GM21619 (cell line): Measurements from ENCODE around the gene CIAPIN1.
A peak's percentile ranks its signal among the peaks of the same experiment; 100 is the strongest.

ENCODE experiments used
- ATAC-seq: cut with Tn5 transposase; IDR thresholded peaks from one replicate; pipeline ENCODE4 v1.9.1; 2021; ENCODE audit not compliant: unreplicated experiment

The CIAPIN1 gene

DNA sequence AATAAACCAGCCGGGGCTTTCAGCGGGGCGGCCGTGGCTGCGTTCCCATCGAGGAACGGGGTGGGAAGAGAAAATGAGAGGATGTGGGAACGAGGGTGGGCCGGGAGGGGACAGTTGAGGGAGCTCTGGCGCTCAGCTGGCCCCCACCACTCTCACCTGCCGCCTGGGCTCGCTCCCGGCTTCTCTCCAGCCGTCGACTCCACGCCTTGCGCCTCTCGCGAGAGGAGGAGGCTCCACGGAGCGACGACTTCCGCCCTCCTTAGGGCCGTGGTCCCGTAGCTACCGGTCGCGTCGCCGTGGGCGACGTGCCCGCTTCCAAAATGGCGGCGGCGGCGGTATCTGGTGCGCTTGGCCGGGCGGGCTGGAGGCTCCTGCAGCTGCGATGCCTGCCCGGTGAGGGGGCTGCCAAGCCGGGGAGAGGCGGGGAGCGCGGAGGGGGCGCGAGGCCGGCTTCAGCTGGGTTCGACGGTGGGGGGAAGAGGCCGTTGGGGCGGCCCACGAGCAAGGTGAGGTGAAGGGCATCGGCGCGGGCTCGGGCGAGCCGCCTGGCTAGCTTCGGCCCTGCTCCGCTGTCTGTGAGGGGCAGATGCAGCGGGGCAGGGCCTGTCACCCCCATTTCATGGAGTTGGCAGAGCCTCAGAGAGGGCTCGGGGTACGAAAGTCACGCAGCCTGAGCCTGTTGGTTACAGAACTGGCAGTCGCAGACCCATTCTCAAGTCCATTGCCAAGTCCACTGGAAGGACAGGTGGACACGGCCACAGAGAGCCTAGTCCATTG lies at the start of gene CIAPIN1, which contains the start of gene COQ9:
Gene CIAPIN1, minus strand, starts transcription at position 200 of the 777 bp plus-strand sequence. CDS start 6,457 bp downstream, outside the sequence.
Gene COQ9, plus strand, starts transcription at position 294 of the 777 bp plus-strand sequence. Its CDS starts 27 bp downstream, at position 321.
- peak; percentile 96 for ATAC-seq

DNA sequence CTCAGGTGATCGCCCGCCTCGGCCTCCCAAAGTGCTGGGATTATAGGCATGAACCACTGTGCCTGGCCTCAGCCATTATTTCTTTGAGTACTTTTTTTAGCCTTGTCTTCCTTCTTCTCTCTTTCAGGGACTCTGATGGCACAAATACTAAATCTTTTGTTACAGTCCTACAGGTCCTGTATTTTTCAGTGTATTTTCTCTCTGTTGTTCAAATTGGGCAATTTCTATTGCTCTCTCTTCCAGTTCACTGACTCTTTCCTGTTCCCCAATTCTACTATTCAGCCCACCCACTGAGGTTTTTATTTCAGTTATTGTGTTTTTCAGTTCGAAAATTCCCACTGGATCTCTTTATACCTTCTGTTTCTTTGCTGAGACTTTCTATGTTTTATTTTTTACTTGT lies 46.6 kb upstream of the CIAPIN1 start:
- ATAC-seq = no peak

DNA sequence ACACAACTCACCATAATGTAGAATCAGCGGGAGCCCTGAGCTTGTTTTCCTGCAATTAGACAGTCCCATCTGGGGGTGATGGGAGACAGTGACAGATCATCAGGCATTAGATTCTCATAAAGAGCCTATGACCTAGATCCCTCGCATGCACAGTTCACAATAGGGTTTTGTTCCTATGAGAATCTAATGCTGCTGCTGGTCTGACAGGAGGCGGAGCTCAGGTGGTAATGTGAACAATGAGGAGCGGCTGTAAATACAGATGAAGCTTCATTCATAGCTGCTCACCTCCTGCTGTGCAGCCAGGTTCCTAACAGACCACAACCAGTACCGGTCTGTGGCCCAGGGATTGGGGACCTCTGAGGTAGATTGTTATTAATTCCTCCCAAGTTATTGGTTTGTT lies 42.0 kb upstream of the CIAPIN1 start:
- no peak for ATAC-seq

DNA sequence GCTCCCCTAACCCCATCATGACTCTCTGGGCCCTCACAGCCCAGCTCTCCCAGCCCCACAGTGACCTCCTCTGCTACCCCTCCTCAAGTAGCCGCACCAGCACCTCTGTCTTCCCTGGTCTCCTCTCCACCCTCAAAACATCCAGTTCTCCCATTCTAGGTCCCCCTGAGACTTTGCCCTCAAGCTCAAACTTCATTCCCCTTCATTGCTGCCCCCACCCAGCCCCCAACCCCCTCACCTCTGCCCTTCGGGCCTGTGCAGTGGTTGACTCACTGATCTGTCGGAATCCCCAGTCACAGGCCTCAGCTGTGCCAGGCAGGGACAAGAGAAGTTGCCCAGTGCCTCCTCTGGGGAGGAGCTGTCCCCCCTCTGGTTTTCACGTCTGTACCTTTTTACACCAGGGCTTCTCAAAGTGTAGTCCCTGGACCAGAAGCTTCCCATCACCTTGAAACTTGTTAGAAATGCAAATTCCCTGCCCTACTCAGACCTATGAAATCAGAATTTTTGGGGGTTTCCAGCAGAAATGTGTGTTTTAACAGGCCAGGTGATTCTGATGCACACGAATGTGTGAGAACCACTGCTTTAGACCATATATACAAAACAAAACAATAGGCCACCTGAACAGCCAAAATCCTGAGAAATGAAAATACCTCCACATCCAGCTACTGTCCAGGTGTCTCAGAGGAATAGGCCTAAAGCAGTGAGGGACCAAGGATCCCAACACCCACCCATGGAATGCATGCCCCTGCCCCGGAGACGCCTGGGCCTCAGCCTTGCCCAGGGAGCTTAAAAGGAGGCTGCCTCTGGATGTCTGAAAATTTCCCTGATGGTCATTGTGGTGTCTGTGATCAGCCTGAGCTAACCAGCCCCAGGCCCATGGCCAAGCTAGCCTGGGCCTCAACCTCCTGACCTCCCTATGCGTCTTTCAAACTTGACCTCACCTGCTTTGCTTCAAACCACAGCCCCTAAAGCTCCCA lies 40.0 kb upstream of the CIAPIN1 start:
- ATAC-seq = no peak

DNA sequence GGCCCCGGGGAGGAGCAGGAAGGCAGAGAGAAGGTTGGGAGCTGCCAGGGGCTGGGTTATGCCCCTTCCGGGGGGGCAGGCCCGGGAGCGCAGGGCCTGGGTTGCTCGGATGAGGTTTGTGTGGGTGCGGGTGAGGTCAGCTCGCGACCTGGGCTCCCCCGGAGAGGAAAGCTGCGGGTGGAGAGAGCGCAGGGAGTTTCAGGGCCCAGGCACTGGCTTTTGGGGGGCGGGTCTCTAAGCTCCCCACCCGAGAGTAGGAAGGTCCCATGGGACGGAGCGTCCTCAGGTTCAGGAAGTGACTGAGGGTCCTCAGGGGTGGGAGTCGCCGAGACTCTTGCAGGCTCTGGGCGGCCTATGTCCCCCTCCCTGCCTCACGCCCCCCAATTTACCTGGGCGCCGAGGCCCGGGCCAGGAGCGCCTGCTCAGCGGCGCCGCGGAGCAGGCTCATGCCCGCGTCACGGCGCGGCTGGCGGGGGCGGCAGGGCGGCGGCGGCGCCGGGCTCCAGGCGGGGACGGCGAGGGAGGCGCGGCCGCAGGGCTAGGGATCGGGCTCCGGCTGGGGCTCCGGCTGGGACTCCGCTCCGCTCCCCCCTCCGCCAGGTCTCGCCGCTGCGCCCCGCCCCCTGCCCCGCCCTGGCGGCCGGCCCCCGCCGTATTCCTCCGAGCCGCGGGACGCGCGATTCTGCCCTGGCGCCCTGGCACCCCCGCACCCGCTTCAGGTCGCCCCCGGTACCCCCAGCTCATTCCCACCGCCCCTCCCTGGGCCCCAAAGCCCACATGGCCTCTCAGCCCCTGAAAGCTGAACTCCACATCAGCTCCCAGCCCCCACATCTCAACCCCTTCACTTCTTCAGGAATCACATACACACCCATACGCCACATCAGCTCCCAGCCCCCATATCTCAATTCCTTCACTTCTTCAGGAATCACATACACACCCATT lies 39.0 kb upstream of the CIAPIN1 start, which contains the start of gene DOK4:
Gene DOK4, minus strand, starts transcription at position 578 of the 942 bp plus-strand sequence. CDS start 6,986 bp downstream, outside the sequence.
- ATAC-seq = peak; percentile 77

DNA sequence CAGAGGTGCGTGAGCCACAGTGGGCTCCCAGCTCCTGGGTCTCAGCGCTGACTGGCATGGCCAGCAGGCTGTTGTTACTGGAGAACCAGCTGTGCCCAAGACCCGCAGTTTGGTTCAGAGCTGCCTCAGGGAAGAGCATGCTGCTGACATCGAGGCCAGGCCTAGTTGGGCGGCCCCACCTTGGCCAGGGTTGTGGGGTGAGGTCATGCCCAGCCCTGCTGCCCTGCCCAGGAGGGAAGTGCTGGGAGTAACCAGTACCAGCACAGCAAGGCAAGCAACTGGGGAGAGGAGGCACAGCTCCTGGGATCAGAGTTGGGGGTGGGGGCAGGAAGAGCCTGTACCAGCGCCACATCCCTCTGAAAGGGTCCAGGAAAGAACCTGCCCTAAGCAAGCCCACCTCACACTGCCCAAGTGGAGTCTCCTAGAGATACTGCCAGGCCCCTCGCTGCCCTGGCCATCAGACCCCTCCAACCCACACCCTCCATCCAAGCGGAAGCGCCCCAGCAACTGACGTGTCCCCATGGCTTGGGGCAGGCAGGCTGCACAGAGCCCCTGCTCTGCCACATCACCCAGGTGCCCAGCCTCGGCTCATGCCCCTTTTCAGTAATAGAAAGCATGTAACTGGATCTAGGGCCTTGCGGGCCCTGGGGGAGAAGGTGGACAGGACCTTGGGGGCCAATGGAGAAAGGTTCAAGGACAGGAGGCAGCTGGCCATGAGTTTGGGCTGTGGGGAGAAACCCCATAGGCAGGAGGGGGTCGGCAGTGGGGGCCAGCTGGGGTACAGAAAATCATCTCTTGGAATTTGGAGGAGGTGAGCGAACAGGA lies 38.1 kb upstream of the CIAPIN1 start:
- no peak for ATAC-seq

DNA sequence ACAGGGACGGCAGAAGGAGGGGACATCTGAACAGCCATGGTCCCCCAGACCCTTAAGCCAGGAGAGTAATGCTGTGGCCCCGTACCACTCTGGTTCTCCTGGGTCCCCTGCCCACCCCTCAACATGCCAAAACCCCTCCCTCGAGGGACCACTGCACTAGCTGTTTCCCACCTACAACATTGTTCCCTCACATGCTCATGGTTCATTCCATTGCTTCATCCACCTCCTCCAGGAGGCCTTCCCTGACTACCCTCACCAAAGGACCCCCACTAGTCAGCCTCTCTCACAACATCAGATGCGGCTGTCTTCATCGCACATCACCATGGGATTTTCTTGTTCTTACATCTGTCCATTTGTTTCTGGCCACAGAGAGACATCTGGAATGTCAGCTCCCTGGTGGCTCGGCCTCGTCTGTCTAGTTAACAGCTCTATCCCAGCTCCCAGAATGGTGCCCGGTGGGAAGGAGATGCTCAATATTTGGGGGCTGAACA lies 37.4 kb upstream of the CIAPIN1 start:
- ATAC-seq = no peak

DNA sequence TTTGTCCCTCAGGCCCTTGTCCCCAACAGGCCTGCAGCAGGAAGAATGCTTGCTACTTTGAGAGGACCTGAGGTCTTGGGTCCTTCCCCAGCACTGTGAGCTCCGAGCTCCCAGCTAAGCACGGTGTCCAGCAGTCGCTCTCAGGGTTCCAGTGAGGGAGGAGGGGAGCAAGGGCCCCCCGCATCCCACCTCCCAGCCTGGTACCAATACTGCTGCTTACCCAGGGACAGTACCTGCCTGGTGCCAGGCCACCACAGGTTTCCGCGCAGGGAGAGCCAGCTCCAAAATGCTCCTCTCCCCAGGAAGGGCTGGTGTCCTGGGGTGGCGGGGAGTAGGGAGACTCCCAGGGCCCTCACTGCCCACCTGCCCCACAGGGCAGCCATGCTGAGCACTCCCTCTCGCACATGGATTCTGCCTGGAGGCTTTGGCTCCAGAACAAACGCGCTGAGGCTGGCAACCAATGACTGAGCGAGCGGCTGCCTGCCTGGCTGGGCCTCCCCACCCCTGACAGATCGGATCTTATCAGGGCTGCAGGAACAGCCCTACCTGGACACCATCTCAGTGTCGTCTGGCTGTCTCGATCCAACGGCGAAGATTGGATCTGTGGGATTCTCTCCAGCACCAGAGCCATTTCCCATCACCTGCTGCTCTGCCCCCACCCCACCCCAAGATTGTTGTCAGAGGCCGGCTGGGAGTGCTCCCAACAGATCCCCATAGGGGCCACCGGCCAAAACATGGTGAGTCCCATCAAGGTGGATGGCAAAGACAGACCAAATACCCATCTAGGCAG lies 36.7 kb upstream of the CIAPIN1 start:
- no peak for ATAC-seq

DNA sequence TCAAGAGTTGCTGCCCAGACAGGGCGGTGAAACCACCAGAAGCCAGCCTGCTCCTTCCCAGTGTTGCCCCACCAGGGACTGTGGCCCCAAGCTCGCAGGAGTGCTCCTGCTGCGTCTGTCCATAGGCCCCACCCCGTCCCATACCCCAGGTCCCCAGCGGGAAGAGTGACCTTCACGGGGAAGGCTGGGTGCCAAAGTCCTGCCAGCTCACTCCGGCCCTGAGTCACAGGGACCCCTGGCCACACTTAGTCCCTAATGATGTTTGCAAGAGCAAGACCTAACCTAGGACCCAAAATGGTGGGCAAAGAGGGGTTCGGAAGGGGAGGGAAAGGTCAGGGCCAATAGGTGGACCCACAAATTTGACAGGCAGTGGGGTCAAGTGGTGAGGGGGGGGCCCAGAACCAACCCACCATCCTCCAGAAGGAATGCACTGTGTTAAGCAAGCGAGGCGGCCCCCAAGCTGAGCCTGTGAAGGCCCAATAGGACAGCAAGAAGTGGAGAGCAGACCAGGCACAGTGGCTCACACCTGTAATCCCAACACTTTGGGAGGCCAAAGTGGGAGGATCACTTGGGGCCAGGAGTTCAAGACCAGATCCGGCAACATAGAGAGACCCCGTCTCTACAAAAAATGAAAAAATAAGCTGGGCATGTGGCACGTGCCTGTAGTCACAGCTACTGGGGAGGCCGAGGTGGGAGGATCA lies 35.8 kb upstream of the CIAPIN1 start:
- ATAC-seq = no peak

DNA sequence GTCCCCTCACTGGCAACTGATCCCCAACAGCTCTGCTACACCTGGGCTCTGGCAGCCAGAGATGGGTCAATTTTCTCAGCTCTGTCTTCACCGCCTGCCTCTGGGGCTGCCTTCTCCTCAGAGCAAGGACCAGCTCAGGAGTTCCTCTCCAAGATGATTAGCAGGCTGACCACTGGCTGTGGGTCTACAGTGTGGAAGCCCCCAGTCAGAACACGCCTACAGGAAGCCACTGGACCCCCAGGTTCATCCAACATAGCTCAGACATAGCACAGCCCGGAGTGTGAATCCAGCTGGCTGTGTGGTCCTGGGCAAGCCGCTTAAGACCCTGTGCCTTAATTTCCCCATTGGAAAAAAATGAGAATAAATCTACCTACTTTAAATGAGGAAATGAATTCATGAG lies 34.2 kb upstream of the CIAPIN1 start:
- ATAC-seq = no peak

DNA sequence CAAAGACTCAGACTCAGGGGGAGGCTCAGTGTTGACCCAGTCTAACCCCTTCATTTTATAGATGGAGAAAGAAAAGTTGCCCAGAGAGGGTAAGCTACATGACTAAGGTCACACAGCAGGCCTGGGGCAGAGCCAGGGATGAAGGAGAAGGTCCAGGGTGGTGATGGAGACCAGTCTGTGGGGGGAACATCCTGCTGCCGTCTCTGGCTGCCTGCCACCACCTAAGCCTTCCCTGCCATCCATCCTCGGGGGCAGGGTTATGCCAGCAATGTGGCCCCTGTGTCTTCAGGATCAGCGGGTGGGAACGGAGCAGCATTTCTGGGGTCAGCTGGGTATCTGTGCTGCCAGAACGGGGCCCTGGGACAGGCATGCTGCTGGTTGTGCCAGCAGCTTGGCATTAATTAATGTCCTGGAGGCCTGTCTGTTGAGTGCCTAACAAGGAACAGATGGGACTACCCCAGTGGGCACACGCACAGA lies 33.6 kb upstream of the CIAPIN1 start:
- no peak for ATAC-seq

DNA sequence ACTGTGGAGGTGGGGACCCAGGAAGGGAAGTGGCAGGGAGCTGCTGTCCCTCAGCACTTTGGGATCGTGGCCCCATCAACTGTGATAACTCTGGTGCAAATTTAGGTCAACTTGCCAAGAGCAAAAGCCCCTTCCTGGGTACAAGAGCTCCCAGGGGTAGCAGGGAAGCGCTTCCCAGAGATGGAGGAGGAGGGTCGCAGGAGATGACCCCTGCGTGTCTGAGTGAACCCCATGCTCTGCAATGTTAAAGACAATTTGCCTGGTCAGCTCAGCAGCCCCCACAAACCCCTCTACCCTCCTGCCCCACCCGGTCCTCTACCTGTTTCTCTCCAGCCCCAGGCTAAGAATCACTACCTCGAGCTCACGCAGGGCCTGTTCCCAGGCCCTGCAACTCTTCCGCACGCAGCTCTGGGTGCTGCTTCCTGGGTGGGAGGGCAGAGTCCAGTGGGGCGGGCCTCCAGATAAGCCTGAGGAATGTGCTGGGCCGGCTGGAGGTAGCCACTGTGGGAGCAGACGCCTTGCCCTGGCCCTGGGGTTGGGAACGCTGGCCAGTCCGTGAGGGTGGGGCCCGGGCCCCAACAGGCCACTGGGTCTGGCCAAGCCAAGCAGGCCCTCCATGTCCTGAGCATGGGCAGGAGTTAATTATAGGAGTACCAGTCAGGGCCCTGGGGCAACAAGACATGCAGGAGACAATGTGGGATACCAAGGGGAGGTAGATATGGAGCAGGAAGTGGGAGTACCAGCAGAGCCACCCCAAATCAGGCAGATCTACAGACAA lies 33.0 kb upstream of the CIAPIN1 start:
- no peak for ATAC-seq

DNA sequence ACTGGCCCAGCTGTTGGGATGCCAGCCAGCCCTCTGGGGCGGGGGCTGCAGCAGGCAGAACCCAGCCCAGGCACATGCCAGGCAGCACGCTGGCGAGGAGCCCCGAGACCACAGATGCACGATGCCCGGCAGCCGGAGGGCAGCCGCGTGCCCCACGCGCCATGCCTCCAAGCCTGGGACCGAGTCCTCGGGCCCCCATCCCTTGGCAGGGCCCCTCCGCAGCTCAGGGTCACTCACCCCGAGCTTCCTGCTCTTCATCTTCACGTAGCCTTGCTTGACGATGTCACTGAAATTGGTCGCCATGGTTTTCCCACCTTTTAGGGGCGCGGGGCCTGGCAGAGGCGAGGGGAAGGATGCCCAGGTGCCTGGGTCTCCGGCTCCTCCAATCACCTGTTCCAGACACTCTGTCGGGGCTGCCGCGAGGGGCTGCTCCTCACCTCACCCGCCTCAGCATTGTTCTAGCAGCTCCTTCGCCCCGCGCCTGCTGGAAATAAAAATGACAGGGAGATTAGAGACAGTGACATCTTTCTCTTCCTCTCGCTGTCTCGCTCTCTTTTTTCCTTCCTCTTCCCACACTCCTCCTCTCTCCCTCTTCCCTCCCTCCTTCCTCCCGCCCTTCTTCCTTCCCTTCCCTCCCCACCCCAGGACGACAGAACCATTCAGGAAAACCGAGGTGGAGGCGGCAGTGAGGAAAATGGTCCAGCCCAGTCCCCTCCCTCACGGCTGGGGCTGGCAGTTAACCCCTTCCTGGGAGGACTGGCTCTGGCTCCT lies 32.2 kb upstream of the CIAPIN1 start:
- ATAC-seq = no peak

DNA sequence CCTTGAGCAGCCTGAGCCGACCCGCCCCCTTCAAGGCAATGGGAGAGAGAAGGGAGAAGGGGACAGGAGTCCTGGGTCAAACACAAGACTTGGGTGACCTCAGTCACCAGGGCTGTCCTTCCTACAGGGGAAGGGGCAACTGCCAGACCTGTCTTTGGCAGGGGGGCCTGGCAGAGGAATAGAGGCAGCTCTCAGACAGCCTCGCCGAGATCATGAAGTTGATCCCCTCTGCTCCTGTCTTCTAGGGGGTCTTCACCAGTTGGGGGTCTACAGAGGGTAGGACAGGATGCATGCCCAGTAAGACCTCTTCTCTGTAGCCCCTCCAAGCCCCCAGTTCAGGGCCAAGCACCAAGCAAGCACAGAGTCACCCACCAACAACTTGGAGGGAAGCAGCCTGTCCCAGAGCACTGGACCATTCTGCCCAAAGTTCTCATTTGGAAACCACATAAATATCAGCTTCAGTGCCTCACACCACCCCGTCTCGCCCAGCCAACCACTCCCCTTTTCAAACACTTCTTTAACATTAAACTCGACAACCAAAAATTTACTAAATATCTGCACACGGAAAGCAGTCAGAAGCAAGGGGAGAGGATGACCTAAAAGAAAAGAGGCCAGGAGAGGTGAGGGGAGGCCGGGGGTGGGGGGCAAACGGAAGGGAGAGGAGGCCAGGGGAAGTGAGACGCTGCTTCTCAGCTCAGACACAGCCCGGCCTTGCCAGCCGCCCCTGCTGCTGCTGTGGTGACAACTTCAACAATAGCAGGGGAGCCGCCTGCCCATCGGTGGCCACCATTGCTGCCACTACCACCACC lies 31.4 kb upstream of the CIAPIN1 start:
- ATAC-seq = no peak

DNA sequence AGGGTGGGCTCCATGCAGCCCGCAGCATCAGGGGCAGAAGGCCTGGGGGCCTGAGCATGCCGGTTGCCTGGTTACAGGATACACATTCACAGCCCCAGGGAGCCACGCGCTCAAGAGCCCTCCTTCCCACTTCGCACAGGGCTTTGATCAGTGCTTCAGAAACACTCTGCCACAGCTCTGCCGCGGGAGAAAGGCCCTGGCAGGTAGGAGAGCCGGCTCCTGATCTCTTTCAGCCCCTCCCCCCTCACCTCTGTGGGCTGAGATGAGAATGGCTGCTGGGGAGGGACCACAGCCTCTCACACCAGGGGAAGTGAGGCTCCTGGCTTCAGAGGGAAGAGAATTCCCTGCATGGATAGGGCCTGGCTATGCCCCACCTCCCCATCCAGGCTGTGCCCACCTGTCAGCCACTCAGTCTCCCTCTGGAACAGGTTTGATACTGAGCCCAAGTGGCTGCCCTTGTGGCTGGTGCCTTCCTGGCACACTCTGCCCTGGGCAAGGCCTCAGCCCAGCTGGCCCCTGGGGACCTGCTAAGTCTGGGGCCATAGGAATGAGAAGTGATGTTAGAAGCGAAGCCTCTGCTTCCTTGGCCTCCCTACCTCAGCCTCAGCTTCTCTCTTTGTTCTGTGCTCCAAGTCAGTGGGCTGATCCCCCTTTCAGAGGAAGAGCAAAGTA lies 30.5 kb upstream of the CIAPIN1 start:
- ATAC-seq = no peak
